LNCAP (cell line): ENCODE measurements around the gene ARHGEF40.

ENCODE experiments used
- TF ChIP-seq, protein P1 (sequence below): fragments of 450-650 bp; IDR thresholded peaks from 2 replicates; pipeline ENCODE4 v1.5.1; 2017; ENCODE audit warnings: mild to moderate bottlenecking

ARHGEF40 gene

DNA sequence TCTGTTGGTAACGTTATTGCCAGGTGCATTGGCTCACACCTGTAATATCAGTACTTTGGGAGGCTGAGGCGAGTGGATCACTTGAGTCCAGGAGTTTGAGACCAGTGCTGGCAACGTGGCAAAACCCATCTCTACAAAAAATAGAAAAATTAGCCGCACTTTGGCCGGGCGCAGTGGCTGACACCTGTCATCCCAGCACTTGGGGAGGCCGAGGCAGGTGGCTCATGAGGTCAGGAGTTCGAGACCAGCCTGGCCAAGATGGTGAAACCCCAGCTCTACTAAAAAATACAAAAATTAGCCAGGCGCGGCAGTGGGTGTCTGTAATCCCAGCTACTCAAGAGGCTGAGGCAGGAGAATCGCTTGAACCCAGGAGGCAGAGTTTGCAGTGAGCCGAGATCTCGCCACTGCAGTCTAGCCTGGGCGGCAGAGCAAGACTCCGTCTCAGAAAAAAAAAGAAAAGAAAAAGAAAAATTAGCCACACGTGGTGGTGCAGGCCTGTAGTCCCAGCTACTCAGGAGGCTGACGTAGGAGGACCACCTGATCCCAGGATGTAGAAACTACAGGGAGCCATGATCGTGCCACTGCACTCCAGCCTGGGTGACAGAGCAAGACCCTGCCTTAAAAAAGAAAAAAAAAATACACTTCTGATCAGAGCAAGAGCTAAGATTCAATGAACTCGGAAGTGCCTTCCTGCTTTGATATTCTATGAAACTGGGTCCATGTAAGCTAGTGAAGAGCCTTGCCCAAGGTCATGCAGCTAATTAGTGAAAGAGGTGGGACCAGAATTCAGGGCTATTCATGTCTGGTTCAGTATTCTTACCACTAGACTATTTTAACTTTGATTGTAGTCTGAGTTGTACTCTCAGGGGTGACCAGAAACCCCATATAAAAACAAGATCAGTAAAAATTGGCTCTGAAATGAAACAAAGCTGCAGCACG is 16.7 kb upstream of the ARHGEF40 start:
- TF ChIP-seq, protein P1, sequence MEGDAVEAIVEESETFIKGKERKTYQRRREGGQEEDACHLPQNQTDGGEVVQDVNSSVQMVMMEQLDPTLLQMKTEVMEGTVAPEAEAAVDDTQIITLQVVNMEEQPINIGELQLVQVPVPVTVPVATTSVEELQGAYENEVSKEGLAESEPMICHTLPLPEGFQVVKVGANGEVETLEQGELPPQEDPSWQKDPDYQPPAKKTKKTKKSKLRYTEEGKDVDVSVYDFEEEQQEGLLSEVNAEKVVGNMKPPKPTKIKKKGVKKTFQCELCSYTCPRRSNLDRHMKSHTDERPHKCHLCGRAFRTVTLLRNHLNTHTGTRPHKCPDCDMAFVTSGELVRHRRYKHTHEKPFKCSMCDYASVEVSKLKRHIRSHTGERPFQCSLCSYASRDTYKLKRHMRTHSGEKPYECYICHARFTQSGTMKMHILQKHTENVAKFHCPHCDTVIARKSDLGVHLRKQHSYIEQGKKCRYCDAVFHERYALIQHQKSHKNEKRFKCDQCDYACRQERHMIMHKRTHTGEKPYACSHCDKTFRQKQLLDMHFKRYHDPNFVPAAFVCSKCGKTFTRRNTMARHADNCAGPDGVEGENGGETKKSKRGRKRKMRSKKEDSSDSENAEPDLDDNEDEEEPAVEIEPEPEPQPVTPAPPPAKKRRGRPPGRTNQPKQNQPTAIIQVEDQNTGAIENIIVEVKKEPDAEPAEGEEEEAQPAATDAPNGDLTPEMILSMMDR: no peak

DNA sequence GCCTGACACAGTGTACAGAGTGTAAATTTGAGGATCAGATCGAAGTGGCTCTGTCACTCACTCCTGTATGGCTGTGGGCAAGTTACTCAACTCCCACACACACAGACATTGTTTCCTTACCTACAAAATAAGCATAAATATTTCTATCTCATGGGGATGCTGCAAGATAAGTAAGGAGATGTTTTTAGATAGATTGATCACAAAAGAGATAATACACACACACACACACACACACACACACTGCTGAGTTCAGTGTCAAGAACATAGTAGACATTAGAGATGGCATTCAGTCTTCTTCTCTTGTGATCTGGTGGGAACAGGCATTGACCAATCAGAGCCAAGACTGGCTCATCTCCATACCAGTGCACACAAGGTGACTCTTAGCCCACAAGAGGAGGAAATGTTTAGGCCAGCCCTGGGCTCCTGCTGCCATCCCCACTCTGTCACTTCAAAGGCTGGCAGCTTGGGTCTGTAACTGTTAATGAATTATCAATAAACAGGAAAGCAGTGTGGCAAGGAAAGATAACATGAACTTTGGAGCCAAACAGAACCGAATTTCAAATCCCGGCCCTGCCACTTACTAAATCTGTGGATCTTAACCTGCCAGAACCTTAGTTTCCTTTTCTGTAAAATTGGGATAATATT is 15.9 kb upstream of the ARHGEF40 start:
- TF ChIP-seq, protein P1: no peak

DNA sequence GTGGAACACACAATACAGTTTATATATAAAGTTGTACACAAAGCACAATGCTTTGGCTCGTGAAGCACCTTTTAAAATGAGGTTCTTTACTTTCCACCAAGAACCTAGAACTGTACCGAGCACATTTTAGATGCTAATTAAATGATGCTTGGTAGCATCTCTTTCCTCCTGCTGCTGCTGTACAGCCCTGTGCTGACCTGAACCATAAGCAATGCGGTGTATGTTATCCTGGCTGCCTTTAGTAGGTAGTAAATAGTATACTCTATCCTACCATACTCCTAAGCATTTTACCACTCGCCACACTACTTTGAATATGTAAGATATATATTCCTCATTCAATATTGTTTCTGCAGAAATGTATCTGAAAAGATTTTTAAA is 15.3 kb upstream of the ARHGEF40 start:
- TF ChIP-seq, protein P1: no peak

DNA sequence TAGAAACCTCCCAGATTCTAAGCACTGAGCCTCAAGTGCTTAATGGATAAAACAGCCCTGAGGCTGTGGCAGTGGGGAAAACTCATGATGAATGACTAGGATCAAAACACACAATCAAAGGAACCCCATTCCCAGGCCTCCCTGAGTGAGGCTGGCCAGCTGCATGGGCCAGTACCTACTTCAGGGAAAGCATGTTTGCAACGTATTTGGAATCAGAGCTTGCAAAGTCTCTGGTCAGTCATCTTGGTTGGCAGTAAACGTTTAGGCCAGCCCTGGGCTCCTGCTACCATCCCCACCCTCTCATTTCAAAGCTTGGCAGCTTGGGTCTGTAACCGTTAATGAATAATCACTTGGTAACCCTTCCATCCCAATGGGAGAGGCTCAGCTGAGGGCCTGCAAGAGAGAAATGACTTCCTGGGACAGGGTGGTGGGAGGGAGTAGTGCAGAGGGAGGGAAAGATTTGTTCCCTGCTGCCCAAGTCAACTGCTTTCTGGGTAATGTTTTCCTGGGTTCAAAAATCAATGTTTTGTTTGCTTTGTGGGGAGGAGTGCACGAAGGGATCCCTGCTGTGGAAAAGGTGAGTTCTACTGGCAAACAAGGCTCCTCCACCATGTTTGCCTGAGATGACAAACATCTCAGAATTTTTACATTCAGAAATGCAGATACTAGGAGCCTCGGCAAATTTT is 14.5 kb upstream of the ARHGEF40 start:
- TF ChIP-seq, protein P1: no peak

DNA sequence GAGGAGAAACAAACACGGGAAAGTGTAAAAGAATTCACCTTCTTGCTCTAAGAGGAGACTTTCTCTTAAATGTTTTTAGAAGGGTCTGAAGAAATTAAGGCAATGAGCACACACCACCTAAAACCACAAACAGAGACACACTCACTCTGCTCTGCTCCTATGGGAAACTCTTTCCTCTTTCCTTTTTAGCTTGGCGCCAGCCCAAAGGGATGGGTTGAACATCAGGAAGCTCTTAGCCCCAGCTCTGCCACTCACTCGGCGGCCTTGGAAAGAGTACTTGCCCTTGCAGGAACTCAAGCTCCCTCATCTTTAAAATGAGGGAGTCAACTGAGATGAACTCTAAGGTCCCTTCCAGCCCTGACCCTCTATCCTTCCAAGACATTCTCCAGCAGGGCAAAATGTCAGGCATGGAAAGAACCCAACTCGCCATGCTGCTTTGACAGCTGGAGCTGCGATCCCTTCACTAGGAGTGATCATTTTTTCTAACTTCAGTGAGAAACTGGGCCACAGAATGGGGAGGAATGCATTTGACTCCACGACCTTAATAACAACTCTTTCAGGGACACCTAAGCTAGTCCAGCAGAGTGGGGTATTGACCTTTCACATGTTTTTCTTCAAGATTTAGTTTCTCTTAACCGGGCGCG is 13.5 kb upstream of the ARHGEF40 start:
- TF ChIP-seq, protein P1: no peak

DNA sequence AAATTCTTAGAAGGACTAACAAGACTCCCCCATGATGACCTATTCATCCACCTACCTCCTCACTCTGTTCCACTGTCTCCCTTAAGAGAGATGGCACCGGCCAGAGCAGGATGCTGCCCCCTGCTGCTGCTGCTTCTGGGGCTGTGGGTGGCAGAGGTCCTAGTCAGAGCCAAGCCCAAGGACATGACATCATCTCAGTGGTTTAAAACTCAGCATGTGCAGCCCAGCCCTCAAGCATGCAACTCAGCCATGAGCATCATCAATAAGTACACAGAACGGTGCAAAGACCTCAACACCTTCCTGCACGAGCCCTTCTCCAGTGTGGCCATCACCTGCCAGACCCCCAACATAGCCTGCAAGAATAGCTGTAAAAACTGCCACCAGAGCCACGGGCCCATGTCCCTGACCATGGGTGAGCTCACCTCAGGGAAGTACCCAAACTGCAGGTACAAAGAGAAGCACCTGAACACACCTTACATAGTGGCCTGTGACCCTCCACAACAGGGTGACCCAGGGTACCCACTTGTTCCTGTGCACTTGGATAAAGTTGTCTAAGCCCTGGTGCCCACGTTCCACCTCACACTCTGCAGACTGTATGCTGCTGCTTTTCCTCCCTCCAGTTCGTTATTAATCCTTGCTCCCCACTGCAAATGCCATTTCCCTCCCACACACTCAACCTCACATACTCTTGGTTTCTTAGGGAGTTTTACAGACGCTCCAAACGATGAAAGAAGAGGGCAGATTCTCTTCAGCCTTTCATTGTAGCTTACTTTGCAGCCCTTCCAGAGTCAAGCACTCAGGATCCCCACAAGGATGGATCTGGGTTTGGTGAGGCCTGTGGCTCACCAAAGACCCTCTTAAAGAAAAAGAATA is 12.1 kb upstream of the ARHGEF40 start, which contains the start of gene RNASE8:
TSS of gene RNASE8 (plus strand) at position 20 of the 873 bp plus-strand sequence. CDS start at position 91, 71 bp downstream.
- TF ChIP-seq, protein P1: no peak
